CD4-positive, alpha-beta T cell treated with Interferon gamma for 1 hour (primary cell): ENCODE results near the gene IL26.
A peak's percentile ranks its signal among the peaks of the same experiment; 100 is the strongest.
"Not testable (repeated sequence)": the region's sequence is repeated elsewhere in the genome, so short reads cannot be mapped to it uniquely, and the experiment has no call there.

ENCODE experiments used
- DNase-seq: peaks from one replicate; pipeline ENCODE4 v3.0.0-alpha.2; 2020

The IL26 gene

DNA sequence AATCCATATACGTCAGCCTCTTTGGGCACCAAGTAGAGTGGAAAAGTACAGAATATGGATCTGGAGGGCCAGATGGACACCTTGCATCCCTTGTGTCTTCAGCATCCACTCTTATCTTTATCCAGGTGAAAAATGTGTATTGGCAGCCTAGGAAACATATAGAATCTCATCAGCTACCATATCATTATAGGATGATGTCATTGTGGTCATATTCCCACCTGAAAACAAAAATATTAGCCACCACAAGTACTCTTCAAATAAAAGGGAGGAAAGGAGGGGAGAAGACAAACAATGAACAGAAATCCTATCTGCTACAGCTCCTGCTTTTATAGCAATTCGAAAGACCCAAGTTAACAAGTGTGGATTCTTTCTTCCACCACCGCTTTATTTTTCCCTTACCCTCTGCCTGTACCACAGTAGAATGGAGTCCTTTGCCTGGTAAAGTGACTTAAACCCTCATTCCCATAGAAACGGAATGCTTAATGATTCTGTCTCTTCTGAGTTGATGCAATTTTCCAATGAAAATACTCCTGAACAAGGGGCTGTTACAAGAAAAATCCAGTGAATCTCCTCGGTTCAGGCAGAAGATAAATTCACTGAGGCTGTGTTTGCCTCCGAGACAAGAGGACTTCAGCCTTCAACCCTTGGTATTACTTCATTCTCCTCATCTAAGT is 13.8 kb upstream of the IL26 start:
- DNase-seq = no peak

DNA sequence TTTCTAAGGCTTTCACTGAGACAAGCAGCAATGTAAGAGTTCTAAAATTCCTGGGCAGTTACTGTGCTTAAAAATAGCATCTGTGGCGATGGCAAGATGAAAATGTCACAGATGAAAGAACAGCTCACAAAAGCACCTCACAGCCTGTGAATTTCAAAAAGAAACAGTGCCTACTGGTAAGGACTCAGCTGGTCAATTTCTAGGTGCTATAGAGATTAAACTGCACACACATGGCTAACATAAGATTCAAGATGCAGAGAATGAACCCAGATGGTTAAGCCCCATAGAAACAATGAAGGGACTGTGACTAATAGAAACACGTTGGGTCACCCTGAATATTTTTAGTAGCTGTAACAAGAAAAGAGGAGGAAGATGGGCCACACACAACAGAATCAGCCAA is 12.0 kb upstream of the IL26 start:
- no peak for DNase-seq

DNA sequence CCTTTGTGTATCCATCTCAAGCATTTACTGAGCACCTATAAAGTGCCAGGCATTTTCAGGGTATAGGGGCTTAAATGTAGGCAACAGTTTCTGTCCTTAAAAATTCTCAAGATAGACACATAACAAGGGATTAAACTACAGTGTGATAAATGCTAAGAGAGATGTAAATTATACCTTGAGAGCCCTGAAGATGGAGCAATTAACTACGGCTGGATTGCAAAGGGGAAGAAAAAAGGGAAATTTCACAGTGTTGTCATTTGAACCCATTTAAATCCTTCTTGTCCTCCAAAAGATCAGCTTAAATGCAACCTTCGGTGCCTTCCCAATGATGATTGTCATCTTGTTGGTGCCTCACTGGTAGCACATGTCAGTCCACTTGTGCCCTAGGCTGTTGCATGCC is 11.5 kb upstream of the IL26 start:
- DNase-seq = no peak

DNA sequence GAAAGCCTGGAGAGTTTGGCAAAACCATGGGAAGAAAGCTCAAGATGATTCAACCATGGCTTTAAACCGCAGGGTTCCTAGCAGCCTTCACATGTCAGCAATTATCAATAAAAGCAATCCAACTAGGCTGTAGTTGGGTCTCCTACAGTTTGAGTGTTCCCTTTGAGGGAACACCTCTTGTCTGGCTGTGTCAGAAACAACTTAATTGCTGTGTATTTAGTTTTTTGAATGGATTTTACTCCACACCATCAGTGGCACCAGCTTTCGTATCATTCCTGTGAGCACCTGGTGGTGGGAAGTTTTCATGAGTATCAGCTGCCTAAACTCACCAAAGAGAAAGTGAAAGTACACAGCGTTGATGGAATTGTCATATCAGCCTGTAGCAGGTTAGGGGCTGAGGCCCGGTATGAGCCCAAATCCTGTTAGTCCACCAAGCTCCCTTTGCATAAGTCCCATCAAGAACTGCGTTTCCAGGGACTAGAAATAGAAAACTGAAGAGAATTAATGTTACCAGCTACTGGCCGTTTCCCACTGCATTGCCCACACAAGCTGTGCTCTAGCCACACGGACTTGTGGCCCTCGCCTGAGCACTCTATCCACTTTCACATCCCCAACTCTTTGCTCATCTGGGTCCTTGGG is 10.9 kb upstream of the IL26 start:
- DNase-seq = peak; percentile 23

DNA sequence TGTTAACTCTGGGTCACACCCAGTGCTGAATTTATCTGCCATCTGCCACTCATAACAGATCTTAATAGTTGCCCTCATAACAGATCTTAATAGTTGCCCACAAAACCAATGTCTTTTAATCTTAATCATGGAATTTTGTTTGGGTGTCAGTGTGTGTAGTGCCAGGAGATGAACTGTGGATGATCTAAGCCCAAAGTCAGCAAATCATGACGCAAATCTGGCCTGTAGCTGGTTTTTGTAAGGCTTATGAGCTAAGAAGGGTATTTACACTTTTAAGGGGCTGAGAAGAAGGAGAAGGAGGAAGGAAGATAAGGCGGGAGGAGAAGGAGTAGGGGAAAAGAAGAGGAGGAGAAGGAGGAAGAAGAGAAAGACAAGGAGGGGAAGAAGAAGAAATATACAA is 10.0 kb upstream of the IL26 start:
- DNase-seq = no peak

DNA sequence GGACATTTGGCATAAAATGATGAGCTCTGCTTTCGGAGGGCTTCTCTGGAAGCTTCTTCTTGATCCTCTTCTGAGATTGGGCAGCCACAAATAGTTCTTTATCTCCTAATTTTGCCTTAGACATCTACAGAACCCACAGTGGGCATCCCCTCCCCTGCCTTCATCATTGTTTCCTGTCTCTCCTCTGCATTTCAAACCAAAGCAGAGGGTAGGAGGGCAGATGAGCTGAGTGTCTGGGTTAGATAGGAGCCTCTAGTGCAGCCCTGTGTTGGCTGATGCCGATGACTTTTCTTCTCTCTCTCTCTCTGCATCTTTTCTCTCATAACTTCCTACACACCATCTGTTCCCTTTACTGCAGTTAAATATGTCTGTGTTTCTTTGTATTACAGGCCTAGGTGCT is 8.5 kb upstream of the IL26 start:
- peak; percentile 1 for DNase-seq

DNA sequence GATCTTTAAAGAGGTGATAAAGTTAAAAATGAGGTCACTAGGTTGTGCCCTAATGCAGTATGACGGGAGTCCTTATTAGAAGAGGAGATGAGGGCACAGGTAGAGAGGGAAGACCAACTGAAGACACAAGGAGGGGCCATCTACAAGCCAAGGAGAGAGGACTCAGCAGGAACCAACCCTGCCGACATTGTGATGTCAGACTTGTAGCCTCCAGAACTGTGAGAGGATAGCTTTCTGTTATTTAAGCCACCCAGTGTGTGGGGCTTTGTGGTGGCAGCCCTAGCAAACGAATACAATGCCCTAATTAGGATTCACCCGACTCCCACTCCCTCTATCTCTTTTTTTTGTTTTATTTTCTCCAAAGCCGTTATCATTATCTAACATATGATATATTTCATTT is 7.9 kb upstream of the IL26 start:
- no peak for DNase-seq

DNA sequence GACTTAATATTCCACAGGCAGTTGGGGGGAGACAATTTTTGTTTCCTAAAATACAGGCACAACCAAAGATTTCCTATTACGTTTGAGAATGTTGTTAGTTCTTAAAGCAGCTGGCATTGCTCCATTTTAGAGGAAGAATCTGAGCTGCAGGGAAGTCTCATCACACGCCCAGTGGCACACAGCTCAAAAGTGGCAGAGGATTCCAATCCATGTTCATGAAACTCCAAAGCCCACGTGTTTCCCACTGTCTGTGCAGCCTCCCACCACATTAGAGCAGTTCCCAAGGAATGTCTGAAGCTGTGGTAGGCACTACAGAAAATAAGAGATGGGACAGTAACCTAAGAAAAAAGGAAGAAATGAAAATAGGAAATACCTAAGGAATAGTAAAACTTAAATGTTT is 6.1 kb upstream of the IL26 start:
- DNase-seq = no peak

DNA sequence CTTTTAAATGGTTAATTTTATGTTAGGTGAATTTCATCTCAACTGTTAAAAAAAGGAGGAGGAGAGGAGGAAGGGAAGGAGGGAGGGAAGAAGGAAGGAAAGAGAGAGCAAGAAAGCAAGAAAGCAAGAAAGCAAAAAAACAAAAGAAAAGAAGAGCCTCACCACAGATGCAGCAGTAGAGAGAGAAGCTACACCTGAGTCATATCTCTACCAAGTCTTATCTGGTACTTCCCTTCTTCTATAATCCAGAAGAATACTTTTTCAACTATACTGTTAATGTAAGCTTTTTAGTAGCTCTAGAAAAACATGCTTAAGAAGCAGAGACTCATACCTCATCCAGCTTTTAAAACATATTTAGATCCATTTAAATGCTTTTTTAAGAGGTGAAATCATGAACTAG is 5.6 kb upstream of the IL26 start:
- no peak for DNase-seq

DNA sequence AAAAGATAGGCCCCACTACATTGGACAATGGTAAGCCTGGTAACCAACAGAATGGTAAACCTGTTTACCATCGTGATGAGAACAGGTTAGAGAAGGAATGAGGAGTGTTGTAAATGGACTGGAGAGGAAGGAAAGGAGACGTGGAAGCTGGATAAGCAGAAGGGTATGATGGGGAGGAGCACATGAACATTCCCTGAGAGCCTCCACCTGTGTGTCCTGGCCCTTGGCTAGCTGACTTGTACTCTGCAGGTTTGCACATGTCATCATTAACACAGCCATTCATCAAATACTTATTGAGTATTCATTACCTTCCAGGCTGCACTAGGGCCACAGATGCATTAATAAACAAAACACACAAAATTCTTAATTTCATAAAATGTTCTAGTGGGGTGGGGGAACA is 4.3 kb upstream of the IL26 start:
- DNase-seq = no peak

DNA sequence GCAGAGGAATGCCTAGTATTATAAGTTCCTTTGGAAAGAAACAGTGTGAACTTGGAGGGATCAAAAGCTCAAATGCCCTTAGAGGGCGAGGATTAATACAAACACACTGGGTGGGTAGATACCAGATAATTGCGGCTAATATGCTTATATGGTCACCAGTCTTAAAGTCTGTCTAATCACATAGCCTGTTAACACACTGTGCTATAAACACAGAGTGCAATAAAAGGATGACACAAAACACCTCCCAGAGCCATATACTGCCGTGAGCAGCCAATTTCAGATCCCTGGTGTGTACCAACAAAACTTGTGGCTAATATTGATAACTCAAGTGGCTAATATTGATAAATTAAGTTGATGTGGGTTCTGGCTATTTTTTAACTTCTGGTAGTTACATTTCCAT is 1.7 kb upstream of the IL26 start:
- DNase-seq = no peak

DNA sequence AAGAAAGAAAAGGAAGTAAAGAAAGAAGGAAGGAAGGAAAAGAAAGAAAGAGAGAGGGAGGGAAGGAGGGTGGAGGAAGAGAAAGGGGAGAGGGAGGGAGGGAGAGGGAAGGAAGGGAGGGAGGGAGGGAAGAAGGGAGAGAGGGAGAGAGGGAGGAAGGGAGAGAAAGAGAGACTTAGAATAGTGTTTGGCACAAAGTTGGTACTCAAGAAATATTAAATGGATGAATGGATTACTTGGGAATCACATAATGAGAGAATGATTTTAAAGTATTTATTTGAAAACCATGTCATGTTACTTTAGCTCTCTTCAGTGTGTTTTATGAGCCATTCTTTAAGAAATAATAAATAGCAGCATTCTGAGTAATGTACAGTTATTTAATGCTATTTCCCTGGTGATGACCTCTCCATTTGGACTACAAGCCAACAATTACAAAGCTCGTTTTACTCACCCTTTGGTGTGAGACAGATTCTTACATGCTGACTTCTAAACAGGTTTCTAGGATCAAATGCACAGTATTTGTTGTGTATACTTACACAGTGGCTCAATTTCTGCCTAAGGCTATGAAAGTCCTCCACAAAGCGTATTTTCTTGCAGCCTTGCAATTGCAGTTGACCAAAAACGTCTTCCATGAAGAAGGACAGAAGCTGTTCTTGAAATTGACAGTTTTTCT is 861 bp downstream of the IL26 start:
- no peak for DNase-seq

DNA sequence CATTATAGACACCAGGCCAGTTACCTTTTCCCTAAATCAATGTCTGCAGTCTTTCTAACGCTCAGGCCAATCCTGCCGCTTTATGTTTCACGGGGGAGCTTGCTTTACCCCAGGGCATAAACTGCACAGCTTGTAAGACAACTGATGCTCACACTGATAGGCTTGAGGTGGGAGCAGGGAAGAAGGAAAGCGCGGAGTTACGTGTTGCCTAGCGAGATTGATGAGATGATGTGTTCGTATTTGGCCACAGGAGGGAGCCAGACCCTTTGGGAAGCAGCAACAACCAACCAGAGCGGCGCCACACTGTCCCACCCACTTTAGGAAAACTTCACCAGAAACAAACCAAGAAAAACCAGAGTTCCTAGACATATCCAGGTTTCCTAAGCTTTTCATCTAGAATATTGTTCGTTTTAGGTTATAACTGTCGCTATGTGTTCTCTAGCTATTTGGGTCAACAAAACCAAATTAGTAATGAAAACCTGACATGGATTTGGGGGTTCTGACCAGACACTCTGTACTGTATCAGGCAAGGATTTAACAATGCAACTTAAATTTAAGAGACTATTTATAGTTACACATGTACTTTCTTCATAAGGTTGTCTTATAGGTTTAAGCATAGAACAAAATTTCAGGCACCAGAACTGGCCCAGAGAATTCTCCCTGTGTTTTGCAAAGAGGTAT is 2.4 kb downstream of the IL26 start:
- DNase-seq = peak; percentile 71

DNA sequence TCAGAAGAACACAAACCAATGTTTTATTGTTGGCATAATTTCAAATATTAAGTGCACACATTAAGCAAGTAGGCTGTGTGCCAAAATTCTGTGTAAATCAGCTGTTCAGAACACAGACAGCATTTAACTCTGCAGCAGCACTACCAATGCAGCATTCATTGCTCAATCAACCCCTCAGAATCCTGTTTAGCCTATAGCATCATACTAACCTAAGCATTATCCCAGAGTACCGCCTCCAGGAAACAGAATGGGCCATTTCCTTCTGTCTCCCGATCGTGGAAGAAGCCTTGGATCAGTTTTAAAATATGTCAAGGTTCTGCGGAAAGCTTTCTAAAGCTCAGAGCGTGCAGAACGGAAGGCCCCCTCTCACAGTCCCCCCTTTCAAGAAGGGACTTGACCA is 3.3 kb downstream of the IL26 start:
- DNase-seq = no peak

DNA sequence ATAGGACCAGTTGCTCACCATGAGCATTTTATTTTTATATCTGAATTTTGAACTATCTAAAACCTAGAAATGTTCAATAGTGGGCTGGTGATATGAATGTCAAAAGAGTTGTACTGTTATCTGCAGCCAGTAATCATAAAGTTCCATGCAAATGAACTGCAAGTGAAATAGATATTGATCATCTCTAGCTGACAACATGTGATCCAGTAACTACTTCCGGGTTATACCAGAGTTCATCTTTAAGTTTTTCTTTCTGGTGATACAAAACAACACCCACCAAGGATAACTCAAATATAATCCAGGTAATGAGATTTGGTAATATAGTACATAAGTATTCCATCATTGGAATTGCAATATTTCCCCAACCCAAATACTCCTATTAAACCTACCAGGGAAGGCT is 4.1 kb downstream of the IL26 start:
- DNase-seq = no peak

DNA sequence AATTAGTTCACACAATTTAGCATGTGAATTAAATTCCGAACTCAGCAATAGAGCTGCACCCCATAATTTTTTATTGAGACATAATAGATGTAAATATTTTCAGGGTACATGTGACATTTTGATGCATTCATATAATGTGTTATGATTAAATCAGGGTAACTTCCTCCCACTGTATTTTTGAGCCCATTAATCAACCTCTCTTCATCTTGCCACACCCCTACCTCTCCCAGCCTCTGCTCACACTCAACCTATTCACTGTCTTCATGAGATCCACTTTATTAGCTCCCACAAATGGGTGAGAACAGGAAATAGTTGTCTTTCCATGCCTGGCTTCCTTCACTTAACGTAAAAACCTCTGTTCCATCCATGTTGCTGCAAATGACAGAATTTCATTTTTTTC is 14.7 kb downstream of the IL26 start:
- no peak for DNase-seq

DNA sequence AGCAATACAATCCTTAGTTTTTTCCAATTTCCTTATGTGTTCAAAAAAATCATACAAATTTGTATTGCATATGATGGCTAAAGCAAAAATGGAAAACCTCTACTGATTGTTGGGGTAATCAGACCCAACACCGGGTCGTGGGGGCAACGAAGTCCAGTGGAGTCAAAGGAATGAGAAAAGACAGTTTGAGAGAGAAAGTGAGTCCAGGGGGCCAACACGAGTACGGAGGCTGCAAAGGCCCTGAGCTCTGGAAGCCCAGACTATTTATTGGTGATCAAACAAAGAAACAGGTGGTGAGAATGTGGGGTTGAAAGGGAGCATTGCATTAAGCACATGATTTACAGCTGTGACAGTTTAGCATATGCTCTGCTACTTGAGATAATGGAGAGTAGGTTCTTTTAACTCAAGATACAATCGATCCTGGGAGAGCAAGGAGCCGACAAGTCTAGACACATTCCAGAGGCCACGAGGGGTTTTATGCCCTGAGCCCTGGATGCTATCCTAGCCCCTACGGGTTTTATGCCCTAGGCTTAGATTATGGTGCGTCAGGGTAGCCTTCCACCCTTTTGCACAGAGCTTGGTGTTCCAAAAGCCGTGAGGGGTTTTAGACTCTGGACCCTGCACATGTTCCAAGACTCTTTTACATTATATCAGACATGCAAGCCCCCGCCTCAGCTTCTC is 16.4 kb downstream of the IL26 start:
- not testable (repeated sequence) for DNase-seq

DNA sequence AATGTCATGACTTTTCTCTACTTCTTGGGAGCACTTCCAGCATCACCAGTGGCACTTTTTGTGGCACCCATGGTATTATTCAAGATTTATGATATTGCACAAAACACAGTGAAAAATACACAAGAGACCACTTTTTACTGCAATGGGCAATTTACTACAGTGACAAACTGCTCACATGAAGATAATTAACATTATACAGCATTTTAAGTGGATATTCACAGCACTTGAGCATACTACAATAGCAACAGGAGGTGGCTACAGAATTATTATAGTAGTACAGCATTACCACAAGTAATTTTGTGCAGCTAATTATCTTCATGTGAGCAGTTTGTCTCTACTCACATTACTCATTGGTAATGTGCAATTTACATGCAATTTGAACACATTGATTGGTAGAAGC is 18.3 kb downstream of the IL26 start:
- DNase-seq = no peak

DNA sequence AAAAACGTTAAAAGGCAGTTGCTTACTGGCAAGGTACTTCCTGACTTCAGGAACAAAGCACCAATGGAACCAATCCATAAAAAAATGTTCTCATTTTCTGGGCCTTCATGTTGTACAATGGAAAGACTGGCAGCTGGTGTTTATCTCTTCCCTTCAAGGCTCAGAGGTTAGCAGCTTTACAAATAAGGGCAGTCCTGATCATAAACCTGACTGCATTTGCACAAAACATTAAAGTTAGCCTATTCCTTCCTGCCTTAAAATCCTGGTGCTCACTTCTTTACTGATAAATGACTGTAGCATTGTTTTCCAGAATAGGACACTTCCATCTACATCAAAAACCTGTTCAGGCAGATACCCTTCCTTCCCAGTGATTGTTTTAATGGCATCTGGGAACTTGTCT is 19.2 kb downstream of the IL26 start:
- DNase-seq = no peak

DNA sequence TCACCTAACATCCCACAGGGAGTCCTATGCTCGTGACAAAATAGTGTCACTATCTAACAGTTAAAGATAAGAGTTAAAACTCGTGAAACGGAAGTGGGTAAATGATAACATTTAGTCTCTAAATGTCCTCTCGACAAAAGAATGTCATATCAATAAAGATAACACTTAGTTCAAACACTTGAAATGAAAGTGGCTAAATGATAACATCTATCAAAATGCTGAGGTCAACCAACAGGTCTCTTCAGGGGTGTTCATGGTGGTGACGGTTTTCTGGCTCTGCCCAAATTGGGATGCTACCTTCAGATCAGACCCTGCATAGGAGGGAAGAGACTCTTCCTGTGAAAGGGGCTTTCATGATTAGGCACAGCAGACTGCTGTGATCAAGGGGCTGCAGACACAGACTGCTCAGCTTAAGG is 22.1 kb downstream of the IL26 start:
- DNase-seq = no peak

DNA sequence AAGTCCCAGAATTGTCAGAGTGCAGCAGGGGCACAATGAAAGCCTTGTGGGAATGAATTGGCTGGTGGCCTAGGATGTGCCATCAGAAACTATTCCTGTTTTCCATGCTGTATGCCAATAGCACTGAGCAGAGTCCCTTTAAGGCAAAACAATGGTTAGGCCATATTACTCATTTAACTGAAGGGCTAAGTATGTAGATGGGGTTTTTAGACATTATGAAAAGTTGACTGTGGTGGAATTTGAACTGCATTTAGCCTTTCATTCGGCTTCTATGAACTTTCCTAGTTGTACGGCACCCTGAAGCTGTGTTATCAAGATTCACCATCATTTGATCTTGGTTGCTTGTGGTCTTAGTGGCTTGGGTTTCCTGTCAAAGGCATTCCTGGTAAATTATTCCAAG is 24.8 kb downstream of the IL26 start:
- DNase-seq = no peak

DNA sequence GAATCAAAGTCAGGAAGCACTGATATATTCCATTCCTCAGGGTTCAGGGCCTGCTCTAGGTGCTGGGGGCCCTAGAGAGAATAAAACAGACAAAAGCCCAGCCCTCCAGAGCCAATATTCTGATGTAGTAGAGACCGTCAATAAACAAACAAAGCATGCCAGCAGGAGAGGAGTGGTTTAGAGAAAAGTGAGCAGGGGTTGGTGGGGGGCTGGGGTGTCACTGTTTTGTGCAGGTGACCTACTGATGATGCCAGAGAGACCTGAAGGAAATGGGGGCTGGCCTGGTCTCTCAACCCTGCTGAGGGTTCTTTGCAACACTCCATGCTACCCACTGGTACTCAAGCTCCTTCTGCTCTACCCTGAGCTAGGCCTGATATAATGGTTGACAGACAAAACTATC is 26.5 kb downstream of the IL26 start:
- no peak for DNase-seq

DNA sequence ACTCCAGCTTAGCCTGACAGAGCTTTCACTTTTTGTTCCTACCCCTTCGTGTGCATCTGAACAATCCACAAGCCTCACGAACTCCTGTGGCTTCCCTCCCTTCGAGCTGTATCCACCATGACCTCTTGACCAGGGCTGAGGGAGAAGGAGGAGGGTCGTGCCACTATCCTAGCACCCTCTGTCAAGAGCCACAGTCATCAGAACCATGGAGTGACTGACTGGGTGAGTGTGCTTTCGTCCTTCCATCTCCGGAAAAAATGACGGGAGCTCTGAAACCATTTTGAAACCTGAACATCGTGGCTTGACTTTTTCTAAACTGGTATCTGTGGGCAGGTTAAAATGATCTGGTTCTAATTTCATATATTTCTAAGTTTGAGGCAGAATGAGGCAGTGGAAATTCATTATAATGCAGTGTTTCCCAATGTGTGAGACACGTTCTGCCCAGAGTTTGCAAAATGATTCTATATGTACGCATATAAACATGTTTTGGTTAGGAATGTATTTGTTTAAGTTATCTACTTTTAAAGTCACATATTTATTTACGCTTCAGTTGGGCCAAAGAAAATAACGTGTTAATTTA is 27.0 kb downstream of the IL26 start:
- no peak for DNase-seq
